ENCODE data around the gene MAFG.

Gene MAFG

DNA sequence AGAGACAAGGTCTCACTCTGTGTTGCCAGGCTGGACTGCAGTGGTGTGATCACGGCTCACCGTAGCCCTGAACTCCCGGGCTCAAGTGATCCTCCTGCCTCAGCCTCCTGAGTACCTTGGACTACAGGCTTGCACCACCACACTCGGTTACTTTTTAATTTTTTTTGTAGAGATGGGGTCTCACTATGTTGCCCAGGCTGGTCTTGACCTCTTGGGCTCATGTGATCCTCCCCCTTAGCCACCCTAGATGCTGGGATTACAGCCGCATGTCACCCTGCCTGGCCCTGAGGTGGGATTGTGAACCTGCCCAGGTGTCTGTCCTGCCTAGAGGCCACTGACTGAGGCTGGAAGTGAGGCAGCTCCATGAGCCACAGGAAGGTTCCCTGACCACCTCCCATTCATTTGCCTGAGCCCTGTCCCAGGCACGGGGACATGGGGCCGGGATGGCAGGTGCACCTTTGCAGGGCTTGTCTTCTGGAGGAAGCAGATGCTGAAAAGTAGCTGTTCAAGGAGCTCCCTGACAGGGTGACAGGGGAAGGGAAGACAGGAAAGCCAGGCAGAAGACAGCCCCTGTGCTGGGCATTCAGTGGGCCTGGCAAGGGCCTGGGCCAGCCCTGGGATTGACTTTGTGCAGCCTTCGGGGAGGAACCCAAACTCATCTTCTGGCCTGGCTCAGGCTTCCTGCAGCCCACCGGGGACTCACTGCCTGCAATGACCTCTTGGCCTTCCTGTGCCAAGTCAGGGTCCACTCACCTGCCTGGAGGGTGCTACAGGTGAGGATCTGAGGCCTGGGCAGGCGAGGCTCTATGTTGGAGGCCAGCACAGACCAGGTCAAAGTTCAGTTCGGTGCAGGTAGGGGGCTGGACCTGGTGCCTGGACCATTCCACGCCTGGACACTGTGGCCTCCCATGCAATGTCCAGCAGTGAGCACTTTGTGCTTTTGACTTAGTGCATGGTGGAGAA is 41.6 kb upstream of the MAFG start:
- Histone ChIP-seq H3K27ac (ENCODE audit: low read length) (no peak overlapping the region), H3K9me3 (replicated peaks; ENCODE audit: insufficient read depth, low read length) (no peaks in the 10 kb centered on the region), H3F3A (ENCODE audit: insufficient read depth, low read length) (no peaks in the 10 kb centered on the region), H3K4me1 (ENCODE audit: low read length) (no peaks in the 10 kb centered on the region), H3K79me2 (ENCODE audit: low read length) (no peaks in the 10 kb centered on the region), H3K9ac (ENCODE audit: low read length) (no peak overlapping the region), H3K36me3 (replicated peaks; ENCODE audit: insufficient read depth, low read length) (no peaks in the 10 kb centered on the region), H3K27me3 (replicated peaks; ENCODE audit: insufficient read depth, low read length) (peaks cover 30% of the 10 kb centered on the region), H2AFZ (ENCODE audit: low read length) (no peak overlapping the region), H3K4me3 (ENCODE audit: low read length) (no peak overlapping the region), H3K4me2 (ENCODE audit: low read depth, low read length) (no peak overlapping the region), H4K20me1 (ENCODE audit: insufficient read depth, low read length) (no peaks in the 10 kb centered on the region), H3K9me2 (replicated peaks; ENCODE audit: insufficient read depth, low read length) (no peaks in the 10 kb centered on the region)
- DNase-seq, result no peak
- TF ChIP-seq EZH2phosphoT487 (IDR thresholded peaks at IDR 0.05; ENCODE audit: low read length) (no peak), EZH2 (optimal IDR thresholded peaks at IDR 0.05; ENCODE audit: low read depth, low read length) (no peak)
- TF ChIP-seq, protein P1, sequence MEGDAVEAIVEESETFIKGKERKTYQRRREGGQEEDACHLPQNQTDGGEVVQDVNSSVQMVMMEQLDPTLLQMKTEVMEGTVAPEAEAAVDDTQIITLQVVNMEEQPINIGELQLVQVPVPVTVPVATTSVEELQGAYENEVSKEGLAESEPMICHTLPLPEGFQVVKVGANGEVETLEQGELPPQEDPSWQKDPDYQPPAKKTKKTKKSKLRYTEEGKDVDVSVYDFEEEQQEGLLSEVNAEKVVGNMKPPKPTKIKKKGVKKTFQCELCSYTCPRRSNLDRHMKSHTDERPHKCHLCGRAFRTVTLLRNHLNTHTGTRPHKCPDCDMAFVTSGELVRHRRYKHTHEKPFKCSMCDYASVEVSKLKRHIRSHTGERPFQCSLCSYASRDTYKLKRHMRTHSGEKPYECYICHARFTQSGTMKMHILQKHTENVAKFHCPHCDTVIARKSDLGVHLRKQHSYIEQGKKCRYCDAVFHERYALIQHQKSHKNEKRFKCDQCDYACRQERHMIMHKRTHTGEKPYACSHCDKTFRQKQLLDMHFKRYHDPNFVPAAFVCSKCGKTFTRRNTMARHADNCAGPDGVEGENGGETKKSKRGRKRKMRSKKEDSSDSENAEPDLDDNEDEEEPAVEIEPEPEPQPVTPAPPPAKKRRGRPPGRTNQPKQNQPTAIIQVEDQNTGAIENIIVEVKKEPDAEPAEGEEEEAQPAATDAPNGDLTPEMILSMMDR (IDR thresholded peaks at IDR 0.05; ENCODE audit: low read length), result no peak

DNA sequence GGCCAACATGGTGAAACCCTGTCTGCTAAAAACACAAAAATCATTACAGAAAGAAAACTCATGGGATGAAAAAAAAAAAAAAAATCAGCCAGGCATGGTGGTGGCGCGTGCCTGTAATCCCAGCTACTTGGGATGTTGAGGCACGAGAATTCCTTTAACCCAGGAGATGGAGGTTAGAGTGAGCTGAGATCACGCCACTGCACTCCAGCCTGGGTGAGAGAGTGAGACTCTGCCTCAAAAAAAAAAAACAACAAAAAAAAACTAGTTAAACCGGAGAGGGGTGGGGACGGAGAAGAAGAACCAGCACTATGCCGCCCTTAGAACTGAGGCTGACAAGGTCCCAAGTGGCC is 40.8 kb upstream of the MAFG start:
- Histone ChIP-seq H3K4me3 (ENCODE audit: low read length) (no peak overlapping the region), H3K4me1 (ENCODE audit: low read length) (no peaks in the 10 kb centered on the region), H3K9ac (ENCODE audit: low read length) (no peak overlapping the region), H3K4me2 (ENCODE audit: low read depth, low read length) (peak overlapping the region; percentile 60; the same call in 1 of the 2 replicates), H3K9me3 (replicated peaks; ENCODE audit: insufficient read depth, low read length) (no peaks in the 10 kb centered on the region), H3K9me2 (replicated peaks; ENCODE audit: insufficient read depth, low read length) (no peaks in the 10 kb centered on the region), H3K79me2 (ENCODE audit: low read length) (no peaks in the 10 kb centered on the region), H3F3A (ENCODE audit: insufficient read depth, low read length) (no peaks in the 10 kb centered on the region), H3K27ac (ENCODE audit: low read length) (no peak overlapping the region), H3K27me3 (replicated peaks; ENCODE audit: insufficient read depth, low read length) (peaks cover 38% of the 10 kb centered on the region), H3K36me3 (replicated peaks; ENCODE audit: insufficient read depth, low read length) (no peaks in the 10 kb centered on the region), H2AFZ (ENCODE audit: low read length) (no peak overlapping the region), H4K20me1 (ENCODE audit: insufficient read depth, low read length) (no peaks in the 10 kb centered on the region)
- DNase-seq, result no peak
- TF ChIP-seq, protein P1 (IDR thresholded peaks at IDR 0.05; ENCODE audit: low read length), result no peak
- TF ChIP-seq EZH2phosphoT487 (IDR thresholded peaks at IDR 0.05; ENCODE audit: low read length), result no peak
- no peak for TF ChIP-seq EZH2 (optimal IDR thresholded peaks at IDR 0.05; ENCODE audit: low read depth, low read length)

DNA sequence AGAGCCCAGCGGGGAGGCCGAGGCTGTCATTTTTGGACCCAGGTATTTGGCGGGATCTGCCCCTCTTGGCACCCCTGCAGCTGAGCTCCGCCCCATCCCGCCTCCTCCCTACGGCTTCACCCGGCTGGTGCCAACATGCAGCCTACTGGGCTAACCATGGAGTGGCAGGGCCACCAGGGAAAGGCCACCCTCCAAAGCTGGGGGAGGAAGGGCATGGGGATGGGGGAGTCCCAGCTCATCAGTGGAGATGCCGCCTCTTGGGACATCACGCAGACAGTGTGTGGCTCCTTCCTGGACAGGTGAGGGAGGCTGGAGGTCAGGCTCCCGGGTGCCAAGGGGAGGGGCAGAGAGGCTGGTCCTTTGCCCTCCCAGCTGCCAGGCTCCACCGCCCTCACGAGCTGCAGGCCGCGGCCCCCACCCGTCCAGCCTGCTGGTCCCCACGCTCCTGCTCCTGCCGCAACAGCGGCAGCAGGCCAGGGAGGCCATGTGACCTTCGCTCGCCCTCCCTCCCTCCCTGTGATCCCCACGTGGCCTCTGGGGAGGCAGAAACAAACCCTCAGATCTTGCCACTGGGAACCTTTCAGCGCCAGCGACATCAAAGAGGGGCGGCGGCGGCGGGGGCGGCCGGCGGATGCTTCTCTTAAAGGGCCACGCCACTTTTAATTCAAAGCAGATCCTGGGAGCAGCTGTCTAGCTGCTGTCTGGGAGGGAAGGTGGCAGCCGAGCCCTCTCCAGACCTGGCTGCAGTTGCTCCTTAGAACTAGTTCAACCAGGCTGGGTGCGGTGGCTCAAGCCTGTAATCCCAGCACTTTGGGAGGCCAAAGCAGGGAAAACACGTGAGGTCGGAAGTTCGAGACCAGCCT is 40.2 kb upstream of the MAFG start:
- H3K79me2 ChIP-seq (ENCODE audit: low read length), result no peaks in the 10 kb centered on the region
- no peaks in the 10 kb centered on the region for H4K20me1 ChIP-seq (ENCODE audit: insufficient read depth, low read length)
- TF ChIP-seq, protein P1 (IDR thresholded peaks at IDR 0.05; ENCODE audit: low read length), result no peak
- TF ChIP-seq EZH2phosphoT487 (IDR thresholded peaks at IDR 0.05; ENCODE audit: low read length) (no peak), EZH2 (optimal IDR thresholded peaks at IDR 0.05; ENCODE audit: low read depth, low read length) (no peak)
- no peaks in the 10 kb centered on the region for H3K4me1 ChIP-seq (ENCODE audit: low read length)
- H3K9ac ChIP-seq (ENCODE audit: low read length), result no peak overlapping the region
- H3K27ac ChIP-seq (ENCODE audit: low read length), result no peak overlapping the region
- H3K4me2 ChIP-seq (ENCODE audit: low read depth, low read length), result peak overlapping the region; percentile 60; the same call in 1 of the 2 replicates
- no peaks in the 10 kb centered on the region for H3K36me3 ChIP-seq (replicated peaks; ENCODE audit: insufficient read depth, low read length)
- no peaks in the 10 kb centered on the region for H3F3A ChIP-seq (ENCODE audit: insufficient read depth, low read length)
- H3K9me2 ChIP-seq (replicated peaks; ENCODE audit: insufficient read depth, low read length), result no peaks in the 10 kb centered on the region
- H2AFZ ChIP-seq (ENCODE audit: low read length), result peak overlapping the region; percentile 57
- no peak overlapping the region for H3K4me3 ChIP-seq (ENCODE audit: low read length)
- peaks cover 44% of the 10 kb centered on the region for H3K27me3 ChIP-seq (replicated peaks; ENCODE audit: insufficient read depth, low read length)
- no peaks in the 10 kb centered on the region for H3K9me3 ChIP-seq (replicated peaks; ENCODE audit: insufficient read depth, low read length)
- peak; percentile 79 for DNase-seq

Measured in MM.1S (cell line).